ENCODE data around the gene SELENOO. TPM values are rescaled to one million over a fixed set of nuclear protein-coding genes. Genes with fewer than 3 reads are reported as not detected.
"Not testable (repeated sequence)": the region's sequence is repeated elsewhere in the genome, so short reads cannot be mapped to it uniquely, and the experiment has no call there.

The SELENOO gene
- total RNA-seq, 1 donor from 2014 or later = 12.7 TPM

DNA sequence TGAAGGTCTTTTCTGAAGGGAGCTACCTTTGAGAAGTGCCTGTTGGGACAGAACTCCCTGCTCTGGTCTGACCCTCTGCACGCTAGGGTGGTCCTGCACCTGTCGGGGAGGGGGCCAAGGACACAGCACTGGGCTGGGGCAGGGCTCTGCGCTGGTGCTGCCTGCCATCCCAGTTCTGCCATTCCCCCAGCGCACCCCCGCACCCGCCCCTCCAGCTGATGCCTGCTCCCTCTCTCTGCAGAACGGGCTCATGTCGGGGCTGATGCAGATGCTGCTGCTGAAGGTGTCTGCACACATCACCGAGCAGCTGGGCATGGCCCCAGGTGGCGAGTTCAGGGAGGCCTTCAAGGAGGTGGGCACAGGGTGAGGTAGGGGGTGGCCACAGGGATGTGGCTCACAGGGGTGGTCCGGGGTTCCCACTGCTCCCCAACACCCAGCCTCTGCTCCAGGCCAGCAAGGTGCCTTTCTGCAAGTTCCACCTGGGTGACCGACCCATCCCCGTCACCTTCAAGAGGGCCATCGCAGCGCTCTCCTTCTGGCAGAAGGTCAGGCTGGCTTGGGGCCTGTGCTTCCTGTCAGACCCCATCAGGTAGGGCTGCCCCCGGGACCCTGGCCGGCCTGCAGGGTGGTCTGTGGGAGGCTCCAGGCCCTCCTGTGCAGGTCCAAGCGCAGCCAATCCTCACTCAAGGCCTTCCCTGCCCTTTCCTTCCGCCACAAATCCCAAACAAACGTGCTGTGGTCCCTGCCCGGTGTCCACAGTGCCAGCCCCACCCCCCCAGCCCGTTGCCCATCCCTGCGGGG is 3.6 kb upstream of the SELENOO start:
- intact Hi-C loops (cut with DNase I) = no loop called here
- no peak for DNase-seq (ENCODE audit: low spot score)

DNA sequence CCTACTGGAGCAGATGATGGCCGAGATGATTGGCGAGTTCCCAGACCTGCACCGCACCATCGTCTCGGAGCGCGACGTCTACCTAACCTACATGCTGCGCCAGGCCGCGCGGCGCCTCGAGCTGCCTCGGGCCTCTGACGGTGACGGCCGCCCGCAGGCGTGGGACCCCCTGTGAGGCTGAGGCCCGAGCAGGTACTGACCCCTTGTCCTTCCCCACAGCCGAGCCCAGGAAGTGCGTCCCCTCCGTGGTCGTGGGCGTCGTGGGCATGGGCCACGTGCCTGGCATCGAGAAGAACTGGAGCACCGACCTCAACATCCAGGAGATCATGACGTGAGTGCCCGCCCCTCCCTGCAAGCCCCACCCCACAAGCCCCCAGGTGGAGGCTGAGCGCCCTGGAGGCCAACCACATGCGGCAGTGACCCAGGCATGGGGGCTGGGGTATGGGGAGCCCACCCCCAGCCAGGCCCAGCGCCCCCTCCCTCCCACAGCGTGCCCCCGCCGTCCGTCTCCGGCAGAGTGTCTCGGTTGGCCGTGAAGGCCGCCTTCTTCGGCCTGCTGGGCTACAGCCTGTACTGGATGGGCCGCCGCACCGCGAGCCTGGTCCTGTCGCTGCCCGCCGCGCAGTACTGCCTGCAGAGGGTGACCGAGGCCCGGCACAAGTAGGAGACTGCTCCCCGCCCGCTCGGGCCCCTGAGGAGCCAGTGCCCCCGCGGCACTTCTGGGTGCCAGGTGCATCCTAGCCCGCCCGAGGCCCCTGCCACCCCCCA is 2.8 kb upstream of the SELENOO start:
- DNase-seq (ENCODE audit: low spot score) = no peak
- intact Hi-C loops (cut with DNase I) = no loop called here

DNA sequence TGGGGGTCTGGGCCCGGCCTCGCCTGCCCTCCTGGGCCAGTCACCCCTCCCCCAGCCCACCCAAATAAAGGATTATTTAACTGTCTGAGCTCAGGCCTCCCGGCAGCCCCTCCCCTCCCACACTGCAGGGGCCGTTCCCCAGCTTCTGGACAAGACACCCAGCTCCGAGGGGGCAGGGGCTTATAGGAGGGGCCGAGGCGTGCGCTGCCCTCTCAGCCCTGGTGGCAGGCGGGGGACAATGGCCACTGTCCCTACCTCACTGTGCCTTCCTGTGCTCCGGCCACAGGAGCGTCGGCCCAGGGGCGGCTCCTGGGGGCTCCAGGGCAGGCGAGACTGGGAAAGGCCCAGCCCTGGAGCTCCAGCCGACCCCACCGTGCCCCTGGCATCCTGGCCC is 2.2 kb upstream of the SELENOO start:
- DNase-seq (ENCODE audit: low spot score) = no peak
- intact Hi-C loops (cut with DNase I) = no loop called here

DNA sequence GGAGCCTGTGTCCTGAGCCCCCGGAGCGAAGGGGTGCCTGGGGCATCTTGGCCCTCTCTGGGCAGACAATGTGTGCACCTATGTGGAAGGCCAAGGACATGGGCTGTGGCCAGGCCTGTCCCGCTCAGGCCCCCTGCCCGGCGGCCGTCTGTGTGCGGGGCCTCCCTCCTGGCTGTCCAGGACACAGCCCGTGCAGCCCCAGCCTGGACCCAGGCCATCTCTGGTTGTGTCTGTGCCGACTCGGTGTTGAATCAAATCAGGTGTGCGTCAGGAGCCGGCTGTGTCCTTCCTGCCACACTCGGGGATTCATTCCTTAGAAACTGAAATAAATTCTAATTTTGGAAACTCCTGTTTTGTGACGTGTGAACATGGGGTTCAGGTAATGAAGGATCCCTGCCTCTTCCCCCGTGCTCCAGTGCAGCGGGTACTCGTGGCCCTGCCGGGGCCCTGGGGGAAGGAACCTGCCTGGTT is 1.5 kb upstream of the SELENOO start:
- no peak for DNase-seq (ENCODE audit: low spot score)
- intact Hi-C loops (cut with DNase I) = no loop called here

DNA sequence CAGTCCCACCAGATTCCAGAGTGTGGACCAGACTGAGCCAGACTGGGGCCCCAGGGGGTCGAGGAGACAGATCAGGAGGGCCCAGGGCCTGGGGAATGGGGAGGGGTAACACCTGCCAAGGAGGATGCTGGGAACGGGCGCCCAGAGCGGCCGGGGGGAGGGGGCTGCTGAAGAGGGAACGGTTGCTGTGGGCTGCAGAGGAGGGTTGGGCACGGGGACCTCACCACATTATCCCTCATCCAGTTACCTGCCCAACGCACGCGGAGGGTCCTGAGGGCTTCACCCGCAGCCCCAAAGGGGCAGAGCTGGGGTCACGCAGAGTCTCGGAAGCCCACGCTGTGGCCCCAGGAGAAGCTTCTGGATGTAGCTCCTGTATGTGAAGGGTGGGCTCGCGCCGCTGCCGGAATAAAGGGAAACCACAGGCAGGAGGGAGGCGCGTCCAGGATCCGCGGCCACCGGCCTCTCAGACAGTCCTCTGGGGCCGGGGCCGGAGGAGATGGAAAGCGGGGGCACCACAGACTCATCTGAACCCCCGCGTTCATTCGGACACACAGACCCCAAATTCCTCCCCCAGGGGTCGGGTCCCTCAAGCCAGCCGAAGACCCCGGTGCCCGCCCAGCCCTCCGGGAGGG is 866 bp upstream of the SELENOO start:
- intact Hi-C loops (cut with DNase I) = loop anchor here (10.0 kb wide), 2 partner anchors 235 to 265 kb away; partner anchors contain the start of gene PIM3
- no peak for DNase-seq (ENCODE audit: low spot score)

DNA sequence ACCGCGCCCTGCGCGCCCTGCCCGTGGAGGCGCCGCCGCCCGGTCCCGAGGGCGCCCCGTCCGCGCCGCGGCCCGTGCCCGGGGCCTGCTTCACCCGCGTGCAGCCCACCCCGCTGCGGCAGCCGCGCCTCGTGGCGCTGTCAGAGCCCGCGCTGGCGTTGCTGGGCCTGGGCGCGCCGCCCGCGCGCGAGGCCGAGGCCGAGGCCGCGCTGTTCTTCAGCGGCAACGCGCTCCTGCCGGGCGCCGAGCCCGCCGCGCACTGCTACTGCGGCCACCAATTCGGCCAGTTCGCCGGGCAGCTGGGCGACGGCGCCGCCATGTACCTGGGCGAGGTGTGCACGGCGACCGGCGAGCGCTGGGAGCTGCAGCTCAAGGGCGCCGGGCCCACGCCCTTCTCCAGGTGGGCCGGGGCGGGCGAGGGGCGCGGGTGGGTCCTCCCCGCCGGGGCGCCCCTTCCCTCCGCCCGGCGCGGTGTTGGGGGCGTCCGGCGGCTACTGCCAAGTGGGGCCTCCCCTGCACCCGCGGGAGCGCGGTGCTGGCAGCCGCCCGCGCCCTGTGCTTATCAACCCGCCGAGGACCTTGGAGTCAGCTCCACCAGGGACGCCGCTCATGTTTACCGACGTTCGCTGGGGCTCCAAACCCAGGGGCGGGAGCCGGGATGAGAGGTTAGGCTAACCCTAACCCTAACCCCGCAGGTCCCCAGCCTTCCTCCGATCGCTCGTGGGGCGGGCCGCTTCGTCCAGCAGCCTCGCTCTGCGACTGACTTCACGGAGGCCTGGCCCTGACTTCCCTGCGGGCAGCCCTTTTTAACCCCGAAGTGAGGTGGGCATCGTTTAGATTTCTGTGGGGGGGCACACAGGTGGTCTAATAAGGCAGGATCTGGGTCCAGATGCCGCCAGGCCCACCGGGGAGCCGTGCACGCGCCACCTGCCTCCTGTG is 649 bp downstream of the SELENOO start:
- intact Hi-C loops (cut with DNase I) = loop anchor here (10.0 kb wide), 2 partner anchors 237 to 267 kb away; partner anchors contain the start of gene PIM3

DNA sequence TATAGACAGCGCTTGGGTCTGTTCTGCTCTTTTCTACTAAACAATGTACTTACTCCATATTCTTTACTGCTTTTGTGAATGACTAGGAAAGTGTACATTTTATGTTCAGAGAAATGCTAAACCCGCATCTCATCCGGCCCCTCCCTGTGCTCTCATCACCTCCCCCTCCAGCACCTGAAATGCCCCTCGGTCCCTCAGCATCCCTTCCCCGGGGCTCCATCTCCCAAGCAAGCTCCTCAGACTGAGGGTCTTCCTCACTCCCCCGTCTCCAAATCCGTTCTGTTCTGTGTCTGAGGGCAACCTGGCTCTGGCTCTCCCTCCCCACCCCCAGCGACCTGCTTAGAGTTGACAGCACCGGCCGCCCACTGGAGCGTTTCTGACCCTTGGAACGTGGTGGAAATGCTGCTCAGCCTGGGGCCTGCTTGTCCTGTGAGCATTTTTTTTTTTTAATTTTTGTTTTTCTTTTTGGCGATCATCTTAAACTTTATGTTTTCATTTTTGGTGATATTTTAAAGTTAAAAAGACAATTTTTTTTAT is 1.4 kb downstream of the SELENOO start:
- DNase-seq (ENCODE audit: low spot score) = no peak
- intact Hi-C loops (cut with DNase I) = loop anchor here (10.0 kb wide), 2 partner anchors 237 to 267 kb away; partner anchors contain the start of gene PIM3

More for the DNA sequence above, 649 bp downstream of the SELENOO start:
- no peak for DNase-seq (ENCODE audit: low spot score)

DNA sequence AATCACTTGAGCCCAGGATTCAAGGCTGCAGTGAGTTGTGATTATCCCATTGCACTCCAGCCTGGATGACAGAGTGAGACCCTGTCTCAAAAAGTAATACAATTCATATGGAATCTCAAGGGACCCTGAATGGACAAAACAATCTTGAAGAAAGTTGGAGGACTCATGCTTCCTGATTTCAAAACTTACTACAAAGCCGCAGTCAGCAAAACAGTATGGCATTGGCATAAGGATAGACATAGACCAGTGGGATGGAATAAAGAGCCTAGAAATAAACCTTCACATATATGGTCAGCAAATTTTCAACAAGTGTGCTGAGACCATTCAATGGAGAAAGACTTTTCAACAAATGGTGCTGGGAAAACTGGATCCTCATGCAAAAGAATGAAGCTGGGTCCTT is 2.5 kb downstream of the SELENOO start:
- intact Hi-C loops (cut with DNase I) = loop anchor here (10.0 kb wide), 2 partner anchors 238 to 268 kb away; partner anchors contain the start of gene PIM3
- no peak for DNase-seq (ENCODE audit: low spot score)

DNA sequence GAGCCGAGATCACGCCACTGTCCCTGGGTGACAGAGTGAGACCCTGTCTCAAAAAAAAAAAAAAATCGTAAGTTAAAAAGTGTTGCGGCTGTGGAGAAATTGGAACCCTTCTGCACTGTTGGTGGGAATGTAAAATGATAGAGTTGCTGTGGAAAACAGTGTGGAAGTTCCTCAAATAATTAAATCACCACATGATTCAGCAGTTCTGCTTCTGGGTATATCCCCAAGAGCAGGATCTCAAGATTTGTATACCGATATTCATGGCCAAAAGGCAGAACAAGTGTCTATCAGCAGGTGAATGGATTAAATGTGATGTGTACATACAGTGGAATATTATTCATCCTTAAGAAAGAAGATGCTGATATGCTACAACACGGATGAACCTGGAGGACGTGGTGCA is 3.8 kb downstream of the SELENOO start:
- no peak for DNase-seq (ENCODE audit: low spot score)
- intact Hi-C loops (cut with DNase I) = loop anchor here (10.0 kb wide), 2 partner anchors 240 to 270 kb away; partner anchors contain the start of gene PIM3

DNA sequence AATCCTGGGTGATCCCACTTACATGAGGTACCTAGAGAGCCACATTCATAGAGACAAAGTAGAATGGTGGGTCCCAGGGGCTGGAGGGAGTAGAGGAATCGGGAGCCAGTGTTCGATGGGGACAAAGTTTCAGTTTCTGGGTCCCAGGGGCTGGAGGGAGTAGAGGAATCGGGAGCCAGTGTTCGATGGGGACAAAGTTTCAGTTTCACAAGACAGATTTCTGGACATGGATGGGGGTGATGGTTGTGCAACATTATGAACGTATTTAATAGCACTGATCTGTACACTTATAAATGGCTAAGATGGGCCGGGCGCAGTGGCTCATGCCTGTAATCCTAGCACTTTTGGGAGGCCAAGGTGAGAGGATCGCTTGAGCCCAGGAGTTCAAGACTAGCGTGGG is 4.2 kb downstream of the SELENOO start:
- intact Hi-C loops (cut with DNase I) = loop anchor here (10.0 kb wide), 2 partner anchors 240 to 270 kb away; partner anchors contain the start of gene PIM3
- not testable (repeated sequence) for DNase-seq (ENCODE audit: low spot score)

DNA sequence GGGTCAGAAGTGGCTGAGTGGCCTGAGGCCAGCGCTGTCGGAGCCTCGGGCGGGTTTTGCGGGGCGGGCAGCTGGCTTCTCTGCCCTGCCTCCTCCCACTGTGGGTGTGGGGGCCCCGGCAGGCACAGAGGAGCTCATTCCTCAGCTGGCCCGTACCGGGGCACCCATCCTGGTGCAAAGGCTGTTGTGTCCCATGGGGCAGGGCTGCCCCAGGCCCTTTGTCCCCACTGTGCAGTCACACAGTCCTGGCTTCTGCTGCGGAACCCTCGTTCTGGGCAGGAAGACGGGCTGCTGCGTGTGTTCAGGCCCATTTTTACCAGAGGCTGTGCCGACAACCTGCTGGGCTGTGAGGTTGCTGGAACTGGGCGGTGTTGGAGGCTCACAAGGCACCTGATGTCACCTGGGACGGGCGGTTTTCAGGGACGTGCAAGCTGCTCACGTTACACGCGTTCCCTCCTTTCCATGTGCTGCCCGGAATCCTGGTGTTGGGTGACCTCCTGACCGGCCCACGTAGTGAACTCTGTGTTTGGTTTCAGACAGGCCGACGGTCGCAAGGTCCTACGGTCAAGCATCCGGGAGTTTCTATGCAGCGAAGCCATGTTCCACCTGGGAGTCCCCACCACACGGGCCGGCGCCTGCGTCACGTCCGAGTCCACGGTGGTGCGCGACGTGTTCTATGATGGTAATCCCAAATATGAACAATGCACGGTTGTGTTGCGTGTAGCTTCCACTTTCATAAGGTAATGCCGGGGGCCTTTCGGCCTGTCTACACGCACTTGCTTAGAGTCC is 5.2 kb downstream of the SELENOO start:
- DNase-seq (ENCODE audit: low spot score) = no peak
- intact Hi-C loops (cut with DNase I) = loop anchor here (2.0 to 10.0 kb wide), 3 partner anchors 57 to 271 kb away; partner anchors contain the start of gene PIM3

DNA sequence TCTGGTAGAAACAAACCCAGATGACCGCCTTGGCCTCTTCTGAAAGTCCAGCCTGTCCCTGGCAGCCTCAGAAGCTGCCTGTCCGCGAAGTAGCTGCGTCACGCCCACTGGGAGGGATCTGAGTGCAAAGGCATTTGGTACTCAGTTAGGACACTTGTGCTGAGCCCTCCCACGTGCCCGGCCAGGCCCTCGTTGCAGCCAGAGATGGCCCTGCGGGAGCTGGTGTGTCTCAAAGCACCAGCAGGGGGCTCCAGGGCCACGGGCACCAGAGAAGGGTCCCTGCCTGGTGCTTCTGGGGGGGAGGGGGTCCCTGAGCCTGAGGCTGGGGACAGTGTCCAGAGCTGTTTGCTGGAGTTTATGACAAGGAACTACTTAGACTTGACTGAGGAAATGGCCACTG is 5.8 kb downstream of the SELENOO start:
- DNase-seq (ENCODE audit: low spot score) = peak; percentile 89
- intact Hi-C loops (cut with DNase I) = loop anchor here (2.0 to 10.0 kb wide), 3 partner anchors 58 to 272 kb away; partner anchors contain the start of gene PIM3

DNA sequence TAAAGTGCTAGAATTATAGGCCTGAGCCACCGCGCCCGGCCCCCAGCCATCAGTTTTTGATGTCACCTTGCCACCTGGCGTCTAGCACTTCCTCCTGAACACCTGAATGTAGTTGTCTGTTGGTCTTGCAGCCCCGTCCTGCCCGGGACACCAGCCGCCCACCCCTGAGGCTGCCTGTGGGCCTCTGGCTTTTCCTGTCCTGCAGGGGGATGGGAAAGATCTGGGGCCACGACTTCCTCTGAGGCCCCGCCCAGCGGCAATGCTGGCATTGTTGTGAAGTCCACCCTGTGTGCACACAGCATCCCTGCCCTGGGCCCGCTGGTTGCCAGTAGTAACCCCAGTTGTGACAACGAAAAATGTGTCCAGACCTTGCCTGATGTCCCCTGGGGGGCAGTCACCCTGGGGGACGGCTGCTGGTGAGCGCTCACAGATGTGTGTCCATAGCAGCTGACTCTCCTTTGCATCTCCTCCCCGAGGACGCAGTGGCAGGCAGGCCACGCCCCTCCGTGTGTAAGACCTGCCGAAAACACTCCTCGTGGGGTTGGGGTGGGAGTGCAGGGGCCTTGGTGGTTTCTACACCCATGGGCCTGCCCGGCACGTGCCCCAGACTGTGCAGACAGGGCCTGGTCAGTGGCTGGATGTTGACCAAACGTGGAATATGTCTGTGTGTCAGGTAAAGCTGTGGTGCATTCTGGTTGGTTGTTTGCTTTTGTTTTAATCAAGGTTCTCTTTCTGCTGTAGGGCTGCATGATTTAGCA is 6.8 kb downstream of the SELENOO start:
- intact Hi-C loops (cut with DNase I) = loop anchor here (2.0 to 10.0 kb wide), 3 partner anchors 59 to 273 kb away; partner anchors contain the start of gene PIM3
- no peak for DNase-seq (ENCODE audit: low spot score)

DNA sequence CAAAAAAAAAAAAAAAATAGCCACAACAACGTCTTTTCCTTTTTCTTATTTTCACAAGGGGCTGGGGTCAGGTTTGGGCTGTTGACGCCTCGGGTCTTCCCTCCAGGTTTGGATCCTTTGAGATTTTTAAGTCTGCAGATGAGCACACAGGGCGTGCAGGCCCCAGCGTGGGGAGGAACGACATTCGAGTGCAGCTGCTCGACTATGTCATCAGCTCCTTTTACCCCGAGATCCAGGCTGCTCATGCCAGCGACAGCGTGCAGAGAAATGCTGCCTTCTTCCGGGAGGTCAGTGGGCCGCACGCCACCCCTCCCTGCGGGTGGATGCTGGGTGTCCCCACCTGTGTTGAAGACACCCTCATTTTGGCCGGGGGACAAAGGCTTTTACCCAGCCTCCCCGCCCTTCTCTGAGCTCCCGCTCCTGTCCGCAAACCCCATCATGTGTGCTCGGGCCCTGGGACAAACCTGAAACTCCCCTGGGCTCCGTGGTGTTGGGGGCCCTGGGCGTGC is 7.7 kb downstream of the SELENOO start:
- no peak for DNase-seq (ENCODE audit: low spot score)
- intact Hi-C loops (cut with DNase I) = loop anchor here (10.0 kb wide), 2 partner anchors 244 to 274 kb away; partner anchors contain the start of gene PIM3

DNA sequence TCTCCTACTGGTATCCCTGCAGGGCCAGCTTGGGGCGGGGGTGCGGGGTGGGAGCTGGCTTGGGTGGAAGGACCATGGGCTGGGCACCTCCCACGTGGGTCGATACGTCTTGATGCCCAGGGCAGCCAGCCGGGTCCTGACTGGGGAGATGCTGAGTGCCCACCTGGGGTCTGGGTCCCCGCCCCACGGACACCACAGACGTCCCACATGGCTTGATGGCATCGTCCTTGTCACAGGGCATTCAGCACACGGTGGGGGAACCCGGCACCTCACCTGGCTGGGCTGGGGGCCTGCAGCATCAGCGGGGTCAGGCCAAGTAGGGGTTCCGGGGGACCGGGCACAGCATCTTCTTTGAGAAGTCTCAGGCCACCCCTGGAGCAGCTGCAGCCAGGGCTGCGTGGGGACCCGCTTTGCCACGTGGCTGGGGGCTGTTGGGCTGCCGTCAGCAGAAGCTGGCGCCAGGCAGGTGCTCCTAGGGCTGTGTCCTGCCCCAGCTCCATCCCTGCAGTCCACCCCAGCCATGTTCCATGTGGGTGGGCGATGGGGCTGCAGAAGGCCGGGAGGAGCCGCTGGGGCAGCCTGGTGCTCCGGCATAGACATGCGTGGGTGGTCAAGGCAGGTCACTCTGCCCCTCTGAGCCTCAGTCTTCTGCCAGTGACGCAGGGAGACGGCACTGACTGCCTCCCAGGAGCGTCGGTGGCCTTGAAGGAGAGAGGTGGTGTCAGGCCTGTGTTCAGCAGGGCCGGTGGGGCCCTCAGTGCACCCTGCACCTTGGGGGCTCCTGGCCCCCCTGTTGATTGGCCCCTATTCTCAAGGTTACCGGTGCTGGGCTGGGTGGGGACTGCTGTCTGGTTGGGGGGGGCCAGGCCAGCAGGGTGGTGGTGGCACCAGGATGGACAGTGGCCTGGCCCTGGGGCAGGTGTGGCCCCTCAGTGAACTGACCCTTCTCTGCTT is 8.4 kb downstream of the SELENOO start:
- no peak for DNase-seq (ENCODE audit: low spot score)
- intact Hi-C loops (cut with DNase I) = loop anchor here (10.0 kb wide), 2 partner anchors 244 to 274 kb away; partner anchors contain the start of gene PIM3

Measured in cardiac septum (tissue), 1 donor.